GM12801 (cell line): ENCODE results near the gene KDSR.

Source experiments
- CTCF ChIP-seq: IDR thresholded peaks from one replicate; pipeline ENCODE4 v1.5.1; 2011; ENCODE audit warnings: control low read depth; ENCODE audit not compliant: insufficient read length; ENCODE audit errors: extremely low read depth

The KDSR gene

DNA sequence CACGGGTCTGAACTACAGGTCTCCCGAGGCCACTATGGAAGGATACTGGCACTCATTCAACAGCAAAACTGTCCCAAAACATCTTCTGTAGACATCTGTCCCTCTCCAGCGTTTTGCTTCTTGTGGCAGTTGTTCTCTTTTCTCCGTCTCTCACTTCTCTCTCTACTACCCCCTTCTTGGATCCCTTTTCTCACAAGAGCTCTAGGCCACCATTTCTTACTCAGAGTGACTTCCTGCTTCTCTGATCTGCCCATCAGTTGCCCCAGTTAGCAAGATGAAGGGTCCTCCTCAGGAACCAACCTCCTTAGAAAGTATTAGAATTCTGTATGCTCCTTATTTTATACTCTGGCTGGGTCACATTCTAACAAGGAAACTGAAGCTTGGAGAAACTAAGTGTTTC lies 80.1 kb downstream of the KDSR start:
- TF ChIP-seq CTCF: no peak

GRCh38 chr18:63284827-63285733 lies 81.9 kb downstream of the KDSR start:
- TF ChIP-seq CTCF: no peak

GRCh38 chr18:63284173-63284799 lies 82.7 kb downstream of the KDSR start:
- no peak for TF ChIP-seq CTCF

DNA sequence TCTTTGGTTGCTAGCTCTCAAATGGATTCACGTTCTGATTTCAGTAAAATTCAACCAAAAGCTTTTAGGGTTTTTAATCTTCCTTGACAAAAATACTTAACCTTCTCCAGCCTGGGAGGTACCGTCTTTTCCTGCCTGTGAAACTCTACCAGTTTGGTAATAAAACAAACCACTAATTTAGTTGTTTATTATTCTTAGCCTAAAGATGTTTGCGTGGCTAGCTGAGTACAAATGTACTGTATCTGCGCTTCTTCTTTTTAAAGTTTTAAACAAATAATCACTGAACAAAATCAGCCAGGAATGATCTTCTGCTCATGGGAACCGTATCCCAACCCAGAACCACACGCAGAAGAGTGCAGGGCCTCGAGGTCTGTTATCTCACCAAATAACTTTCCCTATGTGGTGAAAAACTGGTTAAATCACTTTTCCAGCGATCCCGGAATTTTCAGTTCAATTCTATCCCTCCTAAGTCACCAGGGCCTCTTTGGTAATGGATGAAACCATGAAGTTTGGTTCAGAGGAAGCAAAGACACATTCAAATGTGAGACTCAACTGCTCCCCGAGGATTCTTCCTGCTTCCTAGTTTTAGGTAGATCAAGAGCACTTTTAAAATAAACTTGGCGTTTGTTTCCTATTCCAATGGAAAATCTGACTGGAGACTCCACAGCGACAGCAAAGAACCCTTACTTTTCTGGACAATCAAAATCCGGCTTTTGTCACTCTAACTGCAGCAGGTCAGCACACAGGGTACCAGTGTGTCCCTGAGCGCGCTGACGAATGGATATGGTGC lies 83.5 kb downstream of the KDSR start:
- no peak for TF ChIP-seq CTCF

DNA sequence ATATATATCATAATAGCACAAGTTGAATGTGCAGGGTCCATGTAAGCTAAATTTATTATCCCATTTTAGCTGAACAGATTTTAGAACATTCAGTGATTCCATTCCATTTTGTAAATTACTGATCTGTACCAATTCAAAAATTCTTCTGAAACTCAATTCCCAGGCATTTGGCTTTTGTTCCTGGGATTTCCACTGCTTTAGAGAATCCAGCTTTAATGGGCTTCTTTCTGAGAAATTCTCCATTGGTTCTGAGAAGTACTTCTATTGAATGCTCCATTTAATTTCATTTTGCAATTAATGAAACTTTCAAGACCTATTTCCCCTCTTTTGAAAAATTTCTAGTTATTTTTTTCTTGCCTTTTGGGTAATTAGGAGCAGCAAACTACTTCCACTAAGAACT lies 84.2 kb downstream of the KDSR start:
- no peak for TF ChIP-seq CTCF
